DOHH2 (cell line): ENCODE measurements around the gene MAGEA9B.
"Not testable (repeated sequence)": the region's sequence is repeated elsewhere in the genome, so short reads cannot be mapped to it uniquely, and the experiment has no call there.

ENCODE experiments used
- H3F3A ChIP-seq: fragments of 200-600 bp; sonication (generic), shearing (Covaris generic); 2 replicates; pipeline ENCODE4 v1.6.0; 2016; ENCODE audit warnings: antibody characterized with exemption, mild to moderate bottlenecking; ENCODE audit not compliant: control insufficient read depth, insufficient read depth
- H3K27ac ChIP-seq: fragments of 200-600 bp; sonication (generic); 2 replicates; pipeline ENCODE4 v1.5.1; 2014; ENCODE audit warnings: low read depth, mild to moderate bottlenecking, low read length, moderate library complexity
- H3K27me3 ChIP-seq: fragments of 200-600 bp; sonication (generic); 2 replicates; pipeline ENCODE4 v1.6.1; 2014; ENCODE audit warnings: mild to moderate bottlenecking, low read length, mixed read lengths; ENCODE audit not compliant: control insufficient read depth
- H3K36me3 ChIP-seq: fragments of 200-600 bp; sonication (generic); 2 replicates; pipeline ENCODE4 v1.6.1; 2014; ENCODE audit warnings: mild to moderate bottlenecking, low read length, moderate library complexity, mixed read lengths; ENCODE audit not compliant: control insufficient read depth
- H3K4me1 ChIP-seq: fragments of 200-600 bp; sonication (generic); 2 replicates; pipeline ENCODE4 v1.6.1; 2014; ENCODE audit warnings: mild to moderate bottlenecking, low read length, mixed read lengths; ENCODE audit not compliant: control insufficient read depth
- H3K4me2 ChIP-seq: fragments of 200-600 bp; sonication (generic); 2 replicates; pipeline ENCODE4 v1.6.0; 2014; ENCODE audit warnings: mild to moderate bottlenecking, low read length, moderate library complexity
- H3K4me3 ChIP-seq: fragments of 200-600 bp; sonication (generic); 2 replicates; pipeline ENCODE4 v1.5.1; 2014; ENCODE audit warnings: mild to moderate bottlenecking, low read length, mixed read lengths
- H3K79me2 ChIP-seq: fragments of 200-600 bp; sonication (generic); 2 replicates; pipeline ENCODE4 v1.6.1; 2014; ENCODE audit warnings: mild to moderate bottlenecking, low read length, mixed read lengths; ENCODE audit not compliant: control insufficient read depth
- H3K9me2 ChIP-seq: fragments of 200-600 bp; sonication (generic); replicated peaks from 2 replicates; pipeline ENCODE4 v1.6.1; 2014; ENCODE audit warnings: mild to moderate bottlenecking, low read length, mixed read lengths; ENCODE audit not compliant: control insufficient read depth
- H3K9me3 ChIP-seq: fragments of 200-600 bp; sonication (generic); 2 replicates; pipeline ENCODE4 v1.6.1; 2014; ENCODE audit warnings: antibody characterized with exemption, low read length, mixed read lengths; ENCODE audit not compliant: control insufficient read depth, insufficient read depth
- H4K20me1 ChIP-seq: fragments of 200-600 bp; sonication (generic); 2 replicates; pipeline ENCODE4 v1.6.0; 2014; ENCODE audit warnings: low read depth, mild to moderate bottlenecking, antibody characterized with exemption, low read length, moderate library complexity; ENCODE audit not compliant: control insufficient read depth, insufficient read depth
- CTCF ChIP-seq: fragments of 200-600 bp; sonication (generic); IDR thresholded peaks from one replicate; pipeline ENCODE4 v1.5.1; 2014; ENCODE audit warnings: antibody characterized with exemption, mild to moderate bottlenecking, low read depth, low read length; ENCODE audit not compliant: poor library complexity, severe bottlenecking
- EZH2phosphoT487 ChIP-seq: fragments of 200-600 bp; sonication (generic); IDR thresholded peaks from 2 replicates; pipeline ENCODE4 v1.6.1; 2017; ENCODE audit warnings: borderline replicate concordance, mild to moderate bottlenecking, antibody characterized with exemption, low read length, moderate library complexity, mixed read lengths

Gene MAGEA9B

GRCh38 chrX:149611623-149612175, 24.4 kb upstream of the MAGEA9B start:
- H3K9me2 ChIP-seq = no peaks in the 10 kb centered on the region

GRCh38 chrX:149610511-149610910, 23.3 kb upstream of the MAGEA9B start:
- Histone ChIP-seq H3K4me3 (no peak overlapping the region), H3K27me3 (no peaks in the 10 kb centered on the region), H3K36me3 (no peaks in the 10 kb centered on the region), H4K20me1 (no peaks in the 10 kb centered on the region), H3K27ac (no peak overlapping the region), H3K9me3 (no peaks in the 10 kb centered on the region), H3K79me2 (peaks cover 3% of the 10 kb centered on the region; the same call in 1 of the 2 replicates), H3K4me2 (no peak overlapping the region), H3F3A (no peaks in the 10 kb centered on the region), H3K9me2 (no peaks in the 10 kb centered on the region), H3K4me1 (no peaks in the 10 kb centered on the region)
- TF ChIP-seq EZH2phosphoT487 = no peak
- no peak for TF ChIP-seq CTCF

More at GRCh38 chrX:149611623-149612175, 24.4 kb upstream of the MAGEA9B start:
- Histone ChIP-seq H4K20me1 (no peaks in the 10 kb centered on the region), H3K27me3 (no peaks in the 10 kb centered on the region), H3F3A (no peaks in the 10 kb centered on the region), H3K9me3 (no peaks in the 10 kb centered on the region), H3K4me3 (no peak overlapping the region), H3K27ac (no peak overlapping the region), H3K4me2 (no peak overlapping the region), H3K79me2 (peaks cover 8% of the 10 kb centered on the region; the same call in 1 of the 2 replicates), H3K4me1 (no peaks in the 10 kb centered on the region), H3K36me3 (no peaks in the 10 kb centered on the region)
- no peak for TF ChIP-seq EZH2phosphoT487

GRCh38 chrX:149607699-149608098, 20.4 kb upstream of the MAGEA9B start:
- Histone ChIP-seq H3K27ac (no peak overlapping the region), H3K4me2 (no peak overlapping the region), H4K20me1 (no peaks in the 10 kb centered on the region), H3K79me2 (no peaks in the 10 kb centered on the region), H3K36me3 (no peaks in the 10 kb centered on the region), H3K9me2 (no peaks in the 10 kb centered on the region), H3K9me3 (no peaks in the 10 kb centered on the region), H3F3A (no peaks in the 10 kb centered on the region), H3K4me1 (no peaks in the 10 kb centered on the region), H3K27me3 (no peaks in the 10 kb centered on the region), H3K4me3 (no peak overlapping the region)
- TF ChIP-seq CTCF = no peak
- TF ChIP-seq EZH2phosphoT487 = no peak

- H3K36me3 ChIP-seq, H3K4me1 ChIP-seq, H3K4me2 ChIP-seq, H3K9me3 ChIP-seq, H3K9me2 ChIP-seq, H3F3A ChIP-seq, H3K27ac ChIP-seq, H3K27me3 ChIP-seq, H3K79me2 ChIP-seq, H4K20me1 ChIP-seq, H3K4me3 ChIP-seq: not testable (repeated sequence)
Measured at GRCh38 chrX:149605248-149605885, 18.1 kb upstream of the MAGEA9B start.

- not testable (repeated sequence) for H3K9me2 ChIP-seq, H3K4me3 ChIP-seq, H3K27me3 ChIP-seq, H3K4me1 ChIP-seq, H4K20me1 ChIP-seq, H3F3A ChIP-seq, H3K36me3 ChIP-seq, H3K79me2 ChIP-seq, H3K4me2 ChIP-seq, H3K27ac ChIP-seq, H3K9me3 ChIP-seq
Measured at GRCh38 chrX:149598603-149599002, 11.3 kb upstream of the MAGEA9B start.

- not testable (repeated sequence) for H3K4me2 ChIP-seq, H3K27me3 ChIP-seq, H3K36me3 ChIP-seq, H3K27ac ChIP-seq, H3K79me2 ChIP-seq, H3K9me2 ChIP-seq, H3K9me3 ChIP-seq, H3K4me1 ChIP-seq, H3K4me3 ChIP-seq, H3F3A ChIP-seq, H4K20me1 ChIP-seq
Measured at GRCh38 chrX:149595943-149596342, 8.7 kb upstream of the MAGEA9B start.
